LNCAP (cell line): ENCODE data around the gene DYDC2.

Experiments used
- CTCF ChIP-seq: fragments of 450-650 bp; IDR thresholded peaks from 2 replicates; pipeline ENCODE4 v1.5.1; 2017; ENCODE audit warnings: mild to moderate bottlenecking

Gene DYDC2

GRCh38 chr10:80356563-80356988 lies at the start of gene DYDC2, which contains the start of gene DYDC1:
Gene DYDC2 (plus strand): TSS chr10:80356781. CDS start chr10:80362444, 5,663 bp downstream.
Gene DYDC1 (minus strand): TSS chr10:80356755. CDS start chr10:80352601, 4,154 bp downstream.
- no peak for TF ChIP-seq CTCF

- TF ChIP-seq CTCF, result no peak
Measured at GRCh38 chr10:80313523-80313922, 43.1 kb upstream of the DYDC2 start.

GRCh38 chr10:80315391-80315790 lies 41.2 kb upstream of the DYDC2 start:
- TF ChIP-seq CTCF, result no peak

GRCh38 chr10:80318742-80319141 lies 37.8 kb upstream of the DYDC2 start:
- no peak for TF ChIP-seq CTCF

- no peak for TF ChIP-seq CTCF
Measured at GRCh38 chr10:80319318-80319717, 37.3 kb upstream of the DYDC2 start.

GRCh38 chr10:80319725-80320290 lies 36.8 kb upstream of the DYDC2 start:
- no peak for TF ChIP-seq CTCF

- no peak for TF ChIP-seq CTCF
Measured at GRCh38 chr10:80320377-80320776, 36.2 kb upstream of the DYDC2 start.

- no peak for TF ChIP-seq CTCF
Measured at GRCh38 chr10:80321183-80321582, 35.4 kb upstream of the DYDC2 start.
